HEK293 (cell line): ENCODE data around the gene TSPAN11.
"Not testable (repeated sequence)": the region's sequence is repeated elsewhere in the genome, so short reads cannot be mapped to it uniquely, and the experiment has no call there.

Source experiments
- CTCF ChIA-PET: fragments of 350-600 bp; formaldehyde crosslinking; extraction: SDS; loops from one replicate; lab custom pipeline; 2021; ENCODE audit warnings: antibody characterized with exemption; lab: Yijun Ruan, JAX
- POLR2A ChIA-PET: fragments of 300-600 bp; formaldehyde crosslinking; extraction: SDS; loops from one replicate; lab custom pipeline; 2020; ENCODE audit warnings: antibody characterized with exemption, inconsistent platforms; lab: Yijun Ruan, JAX
- H3K27ac ChIP-seq: fragments of 200-500 bp; sonication (Bioruptor generic); 2 replicates; pipeline ENCODE4 v1.5.1; 2014; ENCODE audit warnings: low read depth, low read length, control low read depth, inconsistent platforms; ENCODE audit errors: extremely low read depth
- H3K36me3 ChIP-seq, 2 experiments: fragments of 200-500 bp in 1 of 2; sonication (Bioruptor generic) in 1 of 2; 1 replicate in 1 of 2; 2 replicates in 1 of 2; pipeline ENCODE4 v1.5.1; 2014 to 2017; ENCODE audit warnings: inconsistent platforms in 2 of 2, low read length in 2 of 2; ENCODE audit not compliant: control insufficient read depth in 2 of 2, insufficient read depth in 1 of 2
- H3K4me1 ChIP-seq: fragments of 200-500 bp; sonication (Bioruptor generic); 2 replicates; pipeline ENCODE4 v1.5.1; 2014; ENCODE audit warnings: mild to moderate bottlenecking, low read length, inconsistent platforms; ENCODE audit not compliant: control insufficient read depth, insufficient read depth
- H3K4me3 ChIP-seq: 2 replicates; pipeline ENCODE4 v1.5.1; 2011; ENCODE audit warnings: low read depth, mild to moderate bottlenecking, control low read depth, low read length, moderate library complexity
- H3K9me3 ChIP-seq: fragments of 200-500 bp; sonication (Bioruptor generic); 2 replicates; pipeline ENCODE4 v1.5.1; 2014; ENCODE audit warnings: low read depth, low read length, inconsistent platforms; ENCODE audit not compliant: control insufficient read depth, insufficient read depth
- CTCF ChIP-seq: fragments of 450-650 bp; formaldehyde crosslinking; IDR thresholded peaks from 2 replicates; pipeline ENCODE4 v1.5.1; 2016; ENCODE audit warnings: missing biosample characterization, missing genetic modification characterization
- RBAK ChIP-seq: fragments of 450-650 bp; formaldehyde crosslinking; IDR thresholded peaks from 2 replicates; pipeline ENCODE4 v1.5.1; 2016; ENCODE audit warnings: missing biosample characterization, missing genetic modification characterization
- YY1 ChIP-seq: fragments of 450-650 bp; formaldehyde crosslinking; IDR thresholded peaks from 2 replicates; pipeline ENCODE4 v1.5.1; 2018; ENCODE audit warnings: missing biosample characterization, missing genetic modification characterization
- ZNF10 ChIP-seq: fragments of 450-650 bp; formaldehyde crosslinking; IDR thresholded peaks from 2 replicates; pipeline ENCODE4 v1.5.1; 2017; ENCODE audit warnings: missing biosample characterization, missing genetic modification characterization
- ZNF133 ChIP-seq: fragments of 450-650 bp; formaldehyde crosslinking; IDR thresholded peaks from 2 replicates; pipeline ENCODE4 v1.5.1; 2016; ENCODE audit warnings: missing biosample characterization, missing genetic modification characterization
- ZNF701 ChIP-seq: fragments of 450-650 bp; formaldehyde crosslinking; IDR thresholded peaks from 2 replicates; pipeline ENCODE4 v1.5.1; 2016; ENCODE audit warnings: missing biosample characterization, missing genetic modification characterization
- ZNF792 ChIP-seq: fragments of 450-650 bp; formaldehyde crosslinking; IDR thresholded peaks from 2 replicates; pipeline ENCODE4 v1.5.1; 2016; ENCODE audit warnings: missing biosample characterization, missing genetic modification characterization
- ZXDB ChIP-seq: fragments of 450-650 bp; formaldehyde crosslinking; IDR thresholded peaks from 2 replicates; pipeline ENCODE4 v1.5.1; 2016; ENCODE audit warnings: missing biosample characterization, missing genetic modification characterization
- TF ChIP-seq, protein P1 (sequence below): fragments of 450-650 bp; formaldehyde crosslinking; IDR thresholded peaks from 2 replicates; pipeline ENCODE4 v1.5.1; 2016; ENCODE audit warnings: missing biosample characterization, missing genetic modification characterization
- TF ChIP-seq, protein P2 (sequence below): fragments of 450-650 bp; formaldehyde crosslinking; IDR thresholded peaks from 2 replicates; pipeline ENCODE4 v1.5.1; 2016; ENCODE audit warnings: missing biosample characterization, missing genetic modification characterization

The TSPAN11 gene

GRCh38 chr12:31009976-31010375 lies 83.4 kb downstream of the TSPAN11 start:
- ChIA-PET CTCF (interaction anchor here (0.8 kb wide), 1 partner anchor 18 kb away, joined by 4 read pairs; no protein-coding TSS in a partner anchor), POLR2A (no interaction called here)
- no peaks in the 10 kb centered on the region for H3K4me1 ChIP-seq
- no peaks in the 10 kb centered on the region for H3K9me3 ChIP-seq
- H3K4me3 ChIP-seq: no peak overlapping the region
- no peak for TF ChIP-seq ZNF10 (tag by site-specific recombination)
- no peaks in the 10 kb centered on the region for H3K36me3 ChIP-seq
- no peak overlapping the region for H3K27ac ChIP-seq

DNA sequence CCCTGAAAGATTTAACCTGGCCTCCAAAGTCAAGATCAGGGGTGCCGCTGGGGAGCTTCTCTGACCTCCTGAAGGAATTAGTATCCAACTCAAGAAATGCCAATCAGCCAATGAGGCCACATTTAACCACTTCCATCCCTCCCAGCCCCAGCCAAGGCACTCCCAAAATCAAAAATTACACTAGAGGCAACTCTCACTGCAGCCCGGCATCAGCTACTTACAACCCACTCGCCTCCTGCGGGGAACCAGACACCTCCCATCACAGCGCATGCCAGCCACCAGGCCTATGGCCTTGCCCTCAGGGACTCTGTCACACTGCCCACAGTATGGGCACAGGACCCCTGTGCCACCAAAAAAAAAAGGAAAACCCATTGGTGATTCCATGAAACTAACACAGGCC lies 84.8 kb downstream of the TSPAN11 start:
- H3K27ac ChIP-seq: no peak overlapping the region
- H3K36me3 ChIP-seq: no peaks in the 10 kb centered on the region
- no peak overlapping the region for H3K4me3 ChIP-seq
- TF ChIP-seq, protein P1, sequence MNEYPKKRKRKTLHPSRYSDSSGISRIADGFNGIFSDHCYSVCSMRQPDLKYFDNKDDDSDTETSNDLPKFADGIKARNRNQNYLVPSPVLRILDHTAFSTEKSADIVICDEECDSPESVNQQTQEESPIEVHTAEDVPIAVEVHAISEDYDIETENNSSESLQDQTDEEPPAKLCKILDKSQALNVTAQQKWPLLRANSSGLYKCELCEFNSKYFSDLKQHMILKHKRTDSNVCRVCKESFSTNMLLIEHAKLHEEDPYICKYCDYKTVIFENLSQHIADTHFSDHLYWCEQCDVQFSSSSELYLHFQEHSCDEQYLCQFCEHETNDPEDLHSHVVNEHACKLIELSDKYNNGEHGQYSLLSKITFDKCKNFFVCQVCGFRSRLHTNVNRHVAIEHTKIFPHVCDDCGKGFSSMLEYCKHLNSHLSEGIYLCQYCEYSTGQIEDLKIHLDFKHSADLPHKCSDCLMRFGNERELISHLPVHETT (tag by site-specific recombination): no peak
- TF ChIP-seq ZNF792 (tag by site-specific recombination): no peak
- CTCF ChIA-PET: interaction anchor here (0.6 kb wide), 1 partner anchor 13 kb away, joined by 3 read pairs; no protein-coding TSS in a partner anchor
- POLR2A ChIA-PET: no interaction called here
- H3K4me1 ChIP-seq: no peaks in the 10 kb centered on the region
- H3K9me3 ChIP-seq: no peaks in the 10 kb centered on the region

DNA sequence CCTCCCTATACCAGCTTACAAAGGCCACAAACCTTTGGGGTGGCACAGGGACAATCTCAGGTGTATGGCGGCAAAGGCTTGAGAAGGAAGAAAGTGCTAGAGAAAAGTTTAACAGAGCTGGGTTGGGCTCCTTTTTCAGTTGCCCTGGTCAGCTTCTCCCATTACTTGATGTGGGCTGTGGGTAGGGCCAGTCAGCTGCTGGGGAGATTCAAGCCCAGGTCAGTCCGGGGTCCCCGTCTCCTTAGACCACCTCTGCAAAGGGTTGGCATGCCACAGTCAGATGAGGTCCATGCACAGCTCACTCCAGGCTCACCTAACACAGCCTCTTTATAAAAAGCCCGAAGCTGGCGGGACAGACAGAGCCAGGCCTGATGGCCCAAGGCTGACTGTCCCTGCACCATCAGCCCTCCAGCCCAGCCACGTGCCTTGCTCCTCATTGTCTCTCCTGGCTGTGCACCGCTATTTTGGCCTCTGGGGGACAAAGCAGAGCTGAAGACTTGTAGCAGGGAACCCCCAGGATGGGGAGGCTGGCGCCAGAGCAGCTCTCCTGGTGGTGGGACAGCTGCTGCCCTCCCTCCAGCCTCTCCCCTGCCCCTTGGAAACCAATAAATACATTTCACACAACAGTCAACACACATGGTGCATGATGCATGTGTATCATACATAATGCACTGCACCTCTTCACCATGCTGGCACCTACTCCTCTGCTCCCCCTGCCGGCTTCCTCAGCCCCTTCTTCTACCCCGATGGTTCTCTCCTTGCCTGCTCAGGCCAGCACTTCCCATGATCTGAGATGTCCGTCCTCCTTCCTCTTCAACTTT lies 85.4 kb downstream of the TSPAN11 start:
- Histone ChIP-seq H3K4me1 (no peaks in the 10 kb centered on the region), H3K9me3 (no peaks in the 10 kb centered on the region), H3K27ac (no peak overlapping the region), H3K36me3 (no peaks in the 10 kb centered on the region), H3K4me3 (no peak overlapping the region)
- CTCF ChIA-PET: interaction anchor here (0.6 kb wide), 1 partner anchor 14 kb away, joined by 3 read pairs; no protein-coding TSS in a partner anchor
- TF ChIP-seq CTCF (peak; percentile 61), ZNF701 (no peak)
- POLR2A ChIA-PET: no interaction called here

DNA sequence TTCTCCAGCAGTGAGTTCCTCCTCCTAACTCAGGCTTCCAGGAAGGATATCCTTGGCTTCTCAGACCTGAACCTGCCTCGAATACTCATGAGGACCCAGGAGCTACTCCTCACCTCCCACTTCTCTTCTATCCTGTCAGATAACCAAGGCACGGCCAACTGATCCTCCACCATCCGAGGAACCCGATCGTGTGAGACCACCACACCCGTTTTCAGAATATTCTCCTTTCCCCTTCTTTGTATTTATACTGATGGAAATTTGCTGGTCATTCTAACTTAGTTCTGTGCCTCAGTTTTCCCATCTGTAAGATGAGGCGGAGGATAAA lies 86.0 kb downstream of the TSPAN11 start:
- POLR2A ChIA-PET, H3K9me3 ChIP-seq, H3K36me3 ChIP-seq, H3K4me1 ChIP-seq, CTCF ChIA-PET, H3K4me3 ChIP-seq, H3K27ac ChIP-seq: not testable (repeated sequence)

GRCh38 chr12:31015215-31015614 lies 88.7 kb downstream of the TSPAN11 start:
- CTCF ChIA-PET: no interaction called here
- Histone ChIP-seq H3K4me1 (no peaks in the 10 kb centered on the region), H3K27ac (no peak overlapping the region), H3K36me3 (no peaks in the 10 kb centered on the region), H3K9me3 (no peaks in the 10 kb centered on the region)
- POLR2A ChIA-PET: no interaction called here
- TF ChIP-seq RBAK (tag by site-specific recombination): no peak
- TF ChIP-seq ZNF133 (tag by site-specific recombination): peak; percentile 69
- TF ChIP-seq, all 188 proteins: peak for 1
- H3K4me3 ChIP-seq: no peak overlapping the region

DNA sequence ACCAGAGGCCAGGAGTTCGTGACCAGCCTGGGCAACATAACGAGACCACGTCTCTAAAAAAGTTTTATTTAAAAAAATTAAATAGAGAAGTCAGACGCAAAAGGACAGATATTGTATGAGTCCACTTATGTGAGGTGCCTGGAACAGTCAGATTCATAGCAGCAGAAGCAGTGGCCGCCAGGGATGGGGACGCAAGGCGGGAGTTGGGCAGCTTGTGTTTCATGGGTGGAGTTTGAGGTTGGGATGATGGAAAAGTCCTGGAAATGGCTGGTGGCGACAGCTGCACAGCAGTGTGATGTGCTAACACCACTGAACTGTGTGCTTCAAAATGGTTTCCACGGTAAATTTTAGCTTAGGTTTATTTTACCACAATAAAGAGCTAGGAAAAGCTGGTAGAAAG lies 89.5 kb downstream of the TSPAN11 start:
- Histone ChIP-seq H3K4me1 (no peaks in the 10 kb centered on the region), H3K4me3 (no peak overlapping the region), H3K9me3 (no peaks in the 10 kb centered on the region), H3K36me3 (no peaks in the 10 kb centered on the region), H3K27ac (no peak overlapping the region)
- TF ChIP-seq YY1 (tag by site-specific recombination) (no peak), ZXDB (tag by site-specific recombination) (no peak)
- TF ChIP-seq, protein P2, sequence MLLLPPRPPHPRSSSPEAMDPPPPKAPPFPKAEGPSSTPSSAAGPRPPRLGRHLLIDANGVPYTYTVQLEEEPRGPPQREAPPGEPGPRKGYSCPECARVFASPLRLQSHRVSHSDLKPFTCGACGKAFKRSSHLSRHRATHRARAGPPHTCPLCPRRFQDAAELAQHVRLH: no peak
- ChIA-PET CTCF (no interaction called here), POLR2A (no interaction called here)
